ENCODE results near the gene STIM1.

STIM1 gene

GRCh38 chr11:3832816-3833215 is 22.6 kb upstream of the STIM1 start:
- Mint-ChIP-seq H3K4me1 (peaks cover 16% of the 10 kb centered on the region), H3K9me3 (no peaks in the 10 kb centered on the region), H3K36me3 (ENCODE audit: low read depth) (peaks cover 27% of the 10 kb centered on the region), H3K27me3 (ENCODE audit: low read depth) (no peaks in the 10 kb centered on the region), H3K4me3 (no peak overlapping the region), H3K27ac (no peak overlapping the region)
- TF ChIP-seq CTCF (IDR thresholded peaks at IDR 0.05; ENCODE audit: unreplicated experiment in 3 of 3) = no peak

DNA sequence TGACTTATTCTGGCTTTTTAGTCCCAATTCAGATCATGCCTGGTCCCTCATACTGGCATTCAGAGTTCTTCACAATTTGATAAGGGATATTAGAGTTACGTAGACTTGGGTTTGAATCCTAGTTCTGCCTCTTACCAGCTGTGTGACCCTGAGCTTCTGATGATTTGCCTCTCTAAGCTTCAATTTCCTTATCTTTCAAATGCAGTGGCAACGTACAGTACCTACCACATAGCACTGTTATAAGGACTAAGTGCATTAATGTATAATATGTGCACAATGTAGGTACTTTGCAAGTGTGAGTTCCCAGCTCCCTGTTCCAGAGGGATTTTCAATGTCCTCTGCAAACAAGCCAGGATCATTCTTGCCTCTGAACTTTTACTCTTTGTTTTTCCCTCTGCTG is 22.0 kb upstream of the STIM1 start:
- no peaks in the 10 kb centered on the region for H3K27me3 Mint-ChIP-seq (ENCODE audit: low read depth)
- peaks cover 22% of the 10 kb centered on the region for H3K36me3 Mint-ChIP-seq (ENCODE audit: low read depth)
- TF ChIP-seq CTCF (IDR thresholded peaks at IDR 0.05; ENCODE audit: unreplicated experiment in 3 of 3) = no peak
- H3K4me1 Mint-ChIP-seq = peaks cover 21% of the 10 kb centered on the region
- H3K4me3 Mint-ChIP-seq = no peak overlapping the region
- no peaks in the 10 kb centered on the region for H3K9me3 Mint-ChIP-seq
- H3K27ac Mint-ChIP-seq = no peak overlapping the region

DNA sequence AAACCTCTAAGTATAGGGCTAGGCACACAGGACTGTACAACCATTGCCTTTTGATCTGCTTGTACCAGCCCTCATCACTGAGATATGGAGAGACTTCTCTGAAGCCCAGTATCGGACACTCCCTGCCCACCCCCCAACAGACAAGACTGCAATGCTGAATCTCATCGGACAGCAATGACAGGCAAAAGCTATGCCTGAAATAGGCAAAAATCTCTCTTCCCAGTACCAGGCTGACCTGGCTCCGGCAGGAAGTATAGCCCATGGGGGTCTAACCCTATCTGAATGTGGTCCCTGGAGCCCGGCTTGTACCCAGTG is 21.2 kb upstream of the STIM1 start:
- no peak for TF ChIP-seq CTCF (IDR thresholded peaks at IDR 0.05; ENCODE audit: unreplicated experiment in 3 of 3)
- peaks cover 27% of the 10 kb centered on the region for H3K4me1 Mint-ChIP-seq
- H3K27ac Mint-ChIP-seq = no peak overlapping the region
- no peaks in the 10 kb centered on the region for H3K27me3 Mint-ChIP-seq (ENCODE audit: low read depth)
- peaks cover 22% of the 10 kb centered on the region for H3K36me3 Mint-ChIP-seq (ENCODE audit: low read depth)
- no peaks in the 10 kb centered on the region for H3K9me3 Mint-ChIP-seq
- H3K4me3 Mint-ChIP-seq = no peak overlapping the region

- H3K27me3 Mint-ChIP-seq (ENCODE audit: low read depth) = no peaks in the 10 kb centered on the region
These were observed 20.6 kb upstream of the STIM1 start for GRCh38 chr11:3834664-3835461.

GRCh38 chr11:3835751-3836150 is 19.7 kb upstream of the STIM1 start:
- peaks cover 35% of the 10 kb centered on the region for H3K4me1 Mint-ChIP-seq
- H3K27ac Mint-ChIP-seq = no peak overlapping the region
- peak overlapping the region in 1 of 3 experiments; percentile 1 for H3K4me3 Mint-ChIP-seq
- TF ChIP-seq CTCF (IDR thresholded peaks at IDR 0.05; ENCODE audit: unreplicated experiment in 3 of 3) = no peak
- H3K9me3 Mint-ChIP-seq = no peaks in the 10 kb centered on the region
- peaks cover 12% of the 10 kb centered on the region for H3K36me3 Mint-ChIP-seq (ENCODE audit: low read depth)
- no peaks in the 10 kb centered on the region for H3K27me3 Mint-ChIP-seq (ENCODE audit: low read depth)

More at GRCh38 chr11:3834664-3835461, 20.6 kb upstream of the STIM1 start:
- Mint-ChIP-seq H3K4me3 (no peak overlapping the region), H3K27ac (no peak overlapping the region), H3K4me1 (peaks cover 32% of the 10 kb centered on the region), H3K36me3 (ENCODE audit: low read depth) (peaks cover 18% of the 10 kb centered on the region), H3K9me3 (no peaks in the 10 kb centered on the region)
- no peak for TF ChIP-seq CTCF (IDR thresholded peaks at IDR 0.05; ENCODE audit: unreplicated experiment in 3 of 3)

DNA sequence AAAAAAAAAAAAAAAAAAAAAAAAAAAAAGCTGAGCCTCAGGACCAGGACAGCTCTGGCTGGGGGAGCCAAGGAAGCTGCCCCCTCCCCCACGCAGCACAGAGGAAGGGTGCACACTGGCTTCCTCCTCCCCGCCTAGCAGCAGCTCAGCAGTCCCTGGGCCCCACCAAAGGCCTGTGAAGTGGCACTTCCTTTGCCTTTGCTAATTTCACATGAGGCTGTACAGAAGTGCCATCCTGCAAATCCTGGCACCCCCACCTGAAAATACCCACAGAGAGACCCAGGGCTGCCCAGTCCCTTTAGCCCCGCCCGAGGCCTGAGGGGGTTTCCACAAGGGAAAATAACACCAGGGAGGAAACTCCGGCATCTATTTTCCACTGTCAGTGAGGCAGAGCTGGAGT is 18.6 kb upstream of the STIM1 start:
- Mint-ChIP-seq H3K4me3 (no peak overlapping the region), H3K9me3 (no peaks in the 10 kb centered on the region), H3K27ac (no peak overlapping the region), H3K4me1 (peaks cover 35% of the 10 kb centered on the region), H3K27me3 (ENCODE audit: low read depth) (no peaks in the 10 kb centered on the region), H3K36me3 (ENCODE audit: low read depth) (peaks cover 5% of the 10 kb centered on the region)
- no peak for TF ChIP-seq CTCF (IDR thresholded peaks at IDR 0.05; ENCODE audit: unreplicated experiment in 3 of 3)

All from nephron (organoid).